A673 (cell line): ENCODE data around the gene EPB41. TPM values are rescaled to one million over a fixed set of nuclear protein-coding genes. Genes with fewer than 3 reads are reported as not detected.

ENCODE experiments used
- BruUV-seq: library from RNA; stranded (reverse); fragments of 400-500 nt; replicated peaks from 2 replicates; lab custom pipeline; 2021; lab: Mats Ljungman, UMichigan
- CTCF ChIA-PET: fragments of 300-600 bp; sonication (Branson Sonifier 250); formaldehyde crosslinking; loops from one replicate; lab custom pipeline; 2022; ENCODE audit warnings: antibody characterized with exemption; lab: Charles Lee
- POLR2A ChIA-PET: fragments of 300-600 bp; sonication (Branson Sonifier 250); formaldehyde crosslinking; loops from one replicate; lab custom pipeline; 2022; ENCODE audit warnings: antibody characterized with exemption; ENCODE audit not compliant: low non-redundant PET; lab: Charles Lee
- DNase-seq: peaks from one replicate; pipeline ENCODE4 v3.0.0-alpha.2; 2015; ENCODE audit warnings: low spot score
- H3K27ac ChIP-seq: fragments of 200-600 bp; sonication (generic); 2 replicates; pipeline ENCODE4 v1.5.1; 2016; ENCODE audit warnings: mixed run types, low read depth, mild to moderate bottlenecking, mixed read lengths, antibody characterized with exemption, low read length; ENCODE audit not compliant: poor library complexity, severe bottlenecking
- H3K27me3 ChIP-seq: fragments of 200-600 bp; sonication (generic); replicated peaks from 2 replicates; pipeline ENCODE4 v1.6.1; 2017; ENCODE audit warnings: mixed run types, low read depth, mild to moderate bottlenecking, mixed read lengths, antibody characterized with exemption, low read length; ENCODE audit not compliant: insufficient read depth, poor library complexity
- H3K36me3 ChIP-seq: fragments of 200-600 bp; sonication (generic); 2 replicates; pipeline ENCODE4 v1.6.1; 2016; ENCODE audit warnings: mixed run types, mild to moderate bottlenecking, mixed read lengths, antibody characterized with exemption, low read length; ENCODE audit not compliant: insufficient read depth, poor library complexity, severe bottlenecking
- H3K4me1 ChIP-seq: fragments of 200-600 bp; sonication (generic); 2 replicates; pipeline ENCODE4 v1.6.1; 2017; ENCODE audit warnings: mixed run types, mild to moderate bottlenecking, mixed read lengths, antibody characterized with exemption, low read length; ENCODE audit not compliant: insufficient read depth, poor library complexity, severe bottlenecking
- H3K4me3 ChIP-seq: fragments of 200-600 bp; sonication (generic); 2 replicates; pipeline ENCODE4 v1.5.1; 2016; ENCODE audit warnings: low read depth, mixed run types, mild to moderate bottlenecking, mixed read lengths, low read length; ENCODE audit not compliant: poor library complexity, severe bottlenecking
- H3K9me3 ChIP-seq: fragments of 200-600 bp; sonication (generic); 2 replicates; pipeline ENCODE4 v1.6.1; 2016; ENCODE audit warnings: mixed run types, low read depth, mild to moderate bottlenecking, mixed read lengths, antibody characterized with exemption, low read length; ENCODE audit not compliant: poor library complexity, severe bottlenecking
- EZH2 ChIP-seq: fragments of 200-600 bp; sonication (generic); IDR thresholded peaks from 2 replicates; pipeline ENCODE4 v1.6.1; 2017; ENCODE audit warnings: borderline replicate concordance, low read depth, mild to moderate bottlenecking, mixed read lengths, antibody characterized with exemption, low read length; ENCODE audit not compliant: poor library complexity, severe bottlenecking
- intact Hi-C: fragments of 100-400 bp; cut with micrococcal nuclease; formaldehyde crosslinking; loops from one replicate; pipeline ENCODE4 v1.10.0; 2022; ENCODE audit not compliant: unreplicated experiment
- total RNA-seq: library from RNA; stranded (reverse); gene quantifications from 2 replicates; pipeline ENCODE4 v1.2.3, GENCODE V29; 2021
- TF ChIP-seq, protein P1 (sequence below): fragments of 300-800, 200-600 bp; sonication (generic); conservative IDR thresholded peaks from 2 replicates; pipeline ENCODE4 v1.5.1; 2017; ENCODE audit warnings: low read depth, mild to moderate bottlenecking, antibody characterized with exemption, low read length, moderate library complexity, mixed read lengths

EPB41 gene
- total RNA-seq, 1 experiment from 2014 or later = 337 TPM

DNA sequence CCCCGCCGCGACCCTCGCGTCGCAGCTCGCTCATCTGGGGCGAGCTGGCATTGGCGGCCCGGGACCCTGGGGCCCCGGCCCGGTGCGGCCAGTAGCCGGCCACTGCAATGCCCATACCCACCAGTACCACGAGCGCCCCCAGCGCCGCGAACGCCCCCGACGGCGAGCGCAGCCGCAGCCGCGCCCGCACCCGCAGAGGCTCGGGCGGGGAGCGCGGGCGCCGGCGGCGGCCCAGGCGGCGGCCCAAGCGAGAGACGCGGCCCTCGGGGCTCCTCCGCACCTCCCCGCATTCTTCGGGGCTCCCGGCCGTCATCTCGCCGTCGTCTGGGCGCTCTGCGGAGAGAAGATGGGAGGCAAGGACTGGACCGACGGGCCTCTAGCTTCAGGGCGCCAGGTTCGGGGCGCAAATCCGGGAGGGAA lies 207.2 kb downstream of the EPB41 start:
- intact Hi-C loops = loop anchor here (5.0 kb wide), 2 partner anchors 224 to 239 kb away; no protein-coding TSS in a partner anchor
- CTCF ChIA-PET = interaction anchor here (0.5 to 1.6 kb wide), 4 partner anchors 28 to 239 kb away, joined by 3 to 8 read pairs (median 5); no protein-coding TSS in a partner anchor
- no peak for TF ChIP-seq EZH2
- TF ChIP-seq, protein P1, sequence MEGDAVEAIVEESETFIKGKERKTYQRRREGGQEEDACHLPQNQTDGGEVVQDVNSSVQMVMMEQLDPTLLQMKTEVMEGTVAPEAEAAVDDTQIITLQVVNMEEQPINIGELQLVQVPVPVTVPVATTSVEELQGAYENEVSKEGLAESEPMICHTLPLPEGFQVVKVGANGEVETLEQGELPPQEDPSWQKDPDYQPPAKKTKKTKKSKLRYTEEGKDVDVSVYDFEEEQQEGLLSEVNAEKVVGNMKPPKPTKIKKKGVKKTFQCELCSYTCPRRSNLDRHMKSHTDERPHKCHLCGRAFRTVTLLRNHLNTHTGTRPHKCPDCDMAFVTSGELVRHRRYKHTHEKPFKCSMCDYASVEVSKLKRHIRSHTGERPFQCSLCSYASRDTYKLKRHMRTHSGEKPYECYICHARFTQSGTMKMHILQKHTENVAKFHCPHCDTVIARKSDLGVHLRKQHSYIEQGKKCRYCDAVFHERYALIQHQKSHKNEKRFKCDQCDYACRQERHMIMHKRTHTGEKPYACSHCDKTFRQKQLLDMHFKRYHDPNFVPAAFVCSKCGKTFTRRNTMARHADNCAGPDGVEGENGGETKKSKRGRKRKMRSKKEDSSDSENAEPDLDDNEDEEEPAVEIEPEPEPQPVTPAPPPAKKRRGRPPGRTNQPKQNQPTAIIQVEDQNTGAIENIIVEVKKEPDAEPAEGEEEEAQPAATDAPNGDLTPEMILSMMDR = no peak
- H3K9me3 ChIP-seq = no peaks in the 10 kb centered on the region
- H3K27me3 ChIP-seq = no peaks in the 10 kb centered on the region
- H3K4me3 ChIP-seq = peak overlapping the region; percentile 50
- BruUV-seq = no TSS peak
- H3K4me1 ChIP-seq = peaks cover 9% of the 10 kb centered on the region
- H3K27ac ChIP-seq = no peak overlapping the region
- POLR2A ChIA-PET = no interaction called here
- peaks cover 26% of the 10 kb centered on the region for H3K36me3 ChIP-seq
- DNase-seq = peak; percentile 44

DNA sequence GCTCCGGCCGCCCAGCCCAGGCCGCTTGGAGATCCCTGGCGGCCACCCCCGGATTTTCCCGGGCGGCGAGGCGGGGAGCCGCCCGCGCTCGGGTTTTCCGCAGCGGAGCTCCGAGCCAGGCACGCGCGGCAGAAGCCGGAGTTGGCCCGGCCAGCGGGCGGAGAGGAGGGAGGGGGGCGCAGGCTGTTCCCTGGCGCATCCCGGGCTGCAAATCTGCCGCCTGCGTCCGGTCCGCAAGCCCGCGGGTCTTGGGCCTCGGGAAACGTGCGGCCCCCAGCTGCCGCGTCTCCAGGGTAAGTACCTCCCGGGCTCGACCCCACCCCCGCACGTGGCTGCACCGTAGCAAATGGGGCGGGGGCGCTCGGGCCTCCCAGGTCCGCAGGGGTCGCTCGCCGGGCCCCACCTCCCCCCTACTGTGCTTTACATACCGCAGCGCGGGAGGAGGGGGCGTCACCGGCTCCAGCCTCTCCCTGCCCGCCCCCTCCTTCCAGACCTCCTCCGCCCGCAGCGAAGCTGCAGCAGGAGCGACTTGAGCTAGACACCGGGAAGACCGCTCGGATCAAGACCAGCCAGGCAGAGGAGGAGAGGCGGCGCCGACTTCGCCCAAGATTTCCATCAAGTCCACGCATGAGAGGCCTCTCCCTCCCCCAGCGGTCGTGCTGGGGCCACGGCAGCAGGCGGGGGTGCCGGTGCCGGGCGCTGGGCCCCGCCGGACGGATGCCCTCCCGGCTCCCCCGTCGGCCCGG lies 207.7 kb downstream of the EPB41 start:
- peaks cover 9% of the 10 kb centered on the region for H3K4me1 ChIP-seq
- H3K9me3 ChIP-seq = no peaks in the 10 kb centered on the region
- no peak for TF ChIP-seq EZH2
- TF ChIP-seq, protein P1 = no peak
- H3K4me3 ChIP-seq = peak overlapping the region; percentile 50
- peak; percentile 55 for DNase-seq
- ChIA-PET CTCF (interaction anchor here (0.5 to 1.6 kb wide), 5 partner anchors 28 to 240 kb away, joined by 3 to 8 read pairs (median 6); no protein-coding TSS in a partner anchor), POLR2A (interaction anchor here (0.5 kb wide), 1 partner anchor 237 kb away, joined by 4 read pairs; no protein-coding TSS in a partner anchor)
- peaks cover 20% of the 10 kb centered on the region for H3K36me3 ChIP-seq
- no peaks in the 10 kb centered on the region for H3K27me3 ChIP-seq
- no peak overlapping the region for H3K27ac ChIP-seq
- intact Hi-C loops = loop anchor here (5.0 kb wide), 2 partner anchors 225 to 240 kb away; no protein-coding TSS in a partner anchor
- BruUV-seq = no TSS peak

DNA sequence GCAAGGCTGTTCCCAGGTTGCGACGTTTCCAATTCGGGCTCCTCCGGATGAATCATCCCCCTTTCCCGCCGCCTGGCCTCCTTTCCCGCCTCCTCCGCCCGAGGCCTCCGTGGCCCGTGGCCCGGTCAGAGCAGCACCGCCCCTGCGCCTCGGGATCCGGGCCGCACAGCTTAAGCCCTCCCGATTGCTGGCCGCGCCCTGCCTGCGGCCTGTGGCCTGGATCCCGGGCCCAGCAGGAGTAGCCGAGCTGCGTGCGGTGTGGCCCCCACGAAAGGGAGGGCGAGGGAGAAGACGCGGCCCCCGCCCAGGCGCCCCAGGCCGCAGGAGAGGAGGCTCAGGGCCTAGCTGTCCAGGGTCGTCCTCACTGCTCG lies 208.3 kb downstream of the EPB41 start:
- no peaks in the 10 kb centered on the region for H3K27me3 ChIP-seq

More for the DNA sequence above, 208.3 kb downstream of the EPB41 start:
- Histone ChIP-seq H3K27ac (no peak overlapping the region), H3K36me3 (peaks cover 14% of the 10 kb centered on the region), H3K9me3 (no peaks in the 10 kb centered on the region), H3K4me3 (peak overlapping the region; percentile 50), H3K4me1 (peaks cover 9% of the 10 kb centered on the region)
- intact Hi-C loops = loop anchor here (5.0 kb wide), 2 partner anchors 225 to 240 kb away; no protein-coding TSS in a partner anchor
- CTCF ChIA-PET = interaction anchor here (0.7 to 1.6 kb wide), 2 partner anchors 56 to 241 kb away, joined by 7 to 8 read pairs; no protein-coding TSS in a partner anchor
- POLR2A ChIA-PET = interaction anchor here (0.5 kb wide), 1 partner anchor 238 kb away, joined by 4 read pairs; no protein-coding TSS in a partner anchor
- no peak for TF ChIP-seq EZH2
- TF ChIP-seq, protein P1 = no peak
- DNase-seq = no peak
- no TSS peak for BruUV-seq
